ENCODE results near the gene SEC16B. TPM values are rescaled to one million over a fixed set of nuclear protein-coding genes. Genes with fewer than 3 reads are reported as not detected.

Gene SEC16B
- total and polyA plus RNA-seq, 4 donors = 10.9 to 56.8 (median 29.4) TPM

DNA sequence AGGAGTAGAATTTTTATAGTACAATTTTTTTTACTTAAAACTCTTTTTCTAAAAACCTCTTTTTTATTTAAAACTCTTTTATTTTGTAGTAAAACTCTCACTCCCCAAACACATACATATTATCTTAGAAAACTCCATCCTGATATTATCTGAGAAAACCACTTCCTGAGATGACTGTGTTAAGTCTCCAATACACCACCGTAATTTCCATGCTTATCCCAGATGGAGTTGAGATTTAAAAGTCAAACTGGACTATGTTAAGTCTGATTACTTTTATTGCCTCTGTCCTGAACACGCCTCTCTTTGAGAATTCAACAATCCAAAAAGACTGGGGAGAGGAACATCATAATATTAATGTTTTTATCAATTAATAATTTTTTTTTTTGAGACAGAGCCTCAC is 3.7 kb downstream of the SEC16B start:
- no peak for TF ChIP-seq NR2F2 (IDR thresholded peaks at IDR 0.05)
- no peak overlapping the region for H3K27ac ChIP-seq (ENCODE audit: low read depth in 1 of 2, low read length in 2 of 2)
- 64% methylated on average over 2 of the region's 2 CpGs for WGBS
- no peaks in the 10 kb centered on the region for H3K27me3 ChIP-seq (ENCODE audit: control insufficient read depth in 4 of 4, insufficient read depth in 4 of 4, low read length in 3 of 4)
- H3K9me3 ChIP-seq (ENCODE audit: control insufficient read depth in 4 of 4, low read length in 3 of 4) = no peaks in the 10 kb centered on the region
- H3K4me3 ChIP-seq (ENCODE audit: low read depth in 1 of 3, low read length in 3 of 3) = no peak overlapping the region
- peak overlapping the region in 1 of 2 donors; percentile 10 for H3K9ac ChIP-seq (ENCODE audit: low read depth in 1 of 2, low read length in 2 of 2)
- H3K4me1 ChIP-seq (ENCODE audit: control insufficient read depth in 4 of 4, insufficient read depth in 4 of 4, low read length in 3 of 4) = peaks cover 6 to 38% (median 9%) of the 10 kb centered on the region in 4 donors
- DNase-seq (ENCODE audit: low spot score) = no peak
- peaks cover 6 to 40% (median 25%) of the 10 kb centered on the region in 4 donors for H3K36me3 ChIP-seq (ENCODE audit: control insufficient read depth in 4 of 4, insufficient read depth in 3 of 4, low read depth in 1 of 4, low read length in 3 of 4)

DNA sequence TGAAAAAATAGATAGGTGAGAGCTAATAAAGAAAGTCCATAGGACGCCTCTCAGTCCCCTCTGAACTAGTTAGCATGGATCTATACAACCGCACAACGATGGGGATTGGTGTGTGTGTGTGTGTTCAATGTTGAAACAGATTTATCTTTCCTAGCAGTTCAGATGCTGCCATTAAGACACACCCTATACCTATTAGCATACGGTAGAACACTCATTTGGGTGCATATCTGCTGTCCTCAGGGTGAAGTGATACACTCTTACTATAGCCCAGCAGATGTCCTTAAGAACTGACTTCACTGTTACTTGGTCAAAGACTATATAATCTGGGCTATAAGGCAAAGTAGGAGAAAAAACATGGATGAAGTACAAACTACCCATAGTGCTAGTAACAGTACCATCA is 4.6 kb downstream of the SEC16B start:
- DNase-seq (ENCODE audit: low spot score) = no peak
- Histone ChIP-seq H3K4me1 (ENCODE audit: control insufficient read depth in 4 of 4, insufficient read depth in 4 of 4, low read length in 3 of 4) (peaks cover 9 to 40% (median 11%) of the 10 kb centered on the region in 4 donors), H3K4me3 (ENCODE audit: low read depth in 1 of 3, low read length in 3 of 3) (no peak overlapping the region), H3K27ac (ENCODE audit: low read depth in 1 of 2, low read length in 2 of 2) (peak overlapping the region; percentile 39 to 68), H3K9me3 (ENCODE audit: control insufficient read depth in 4 of 4, low read length in 3 of 4) (no peaks in the 10 kb centered on the region), H3K36me3 (ENCODE audit: control insufficient read depth in 4 of 4, insufficient read depth in 3 of 4, low read depth in 1 of 4, low read length in 3 of 4) (peaks cover 6 to 50% (median 30%) of the 10 kb centered on the region in 4 donors), H3K27me3 (ENCODE audit: control insufficient read depth in 4 of 4, insufficient read depth in 4 of 4, low read length in 3 of 4) (no peaks in the 10 kb centered on the region), H3K9ac (ENCODE audit: low read depth in 1 of 2, low read length in 2 of 2) (no peak overlapping the region)
- WGBS = 80% methylated on average over 4 of the region's 4 CpGs
- TF ChIP-seq, protein P1, sequence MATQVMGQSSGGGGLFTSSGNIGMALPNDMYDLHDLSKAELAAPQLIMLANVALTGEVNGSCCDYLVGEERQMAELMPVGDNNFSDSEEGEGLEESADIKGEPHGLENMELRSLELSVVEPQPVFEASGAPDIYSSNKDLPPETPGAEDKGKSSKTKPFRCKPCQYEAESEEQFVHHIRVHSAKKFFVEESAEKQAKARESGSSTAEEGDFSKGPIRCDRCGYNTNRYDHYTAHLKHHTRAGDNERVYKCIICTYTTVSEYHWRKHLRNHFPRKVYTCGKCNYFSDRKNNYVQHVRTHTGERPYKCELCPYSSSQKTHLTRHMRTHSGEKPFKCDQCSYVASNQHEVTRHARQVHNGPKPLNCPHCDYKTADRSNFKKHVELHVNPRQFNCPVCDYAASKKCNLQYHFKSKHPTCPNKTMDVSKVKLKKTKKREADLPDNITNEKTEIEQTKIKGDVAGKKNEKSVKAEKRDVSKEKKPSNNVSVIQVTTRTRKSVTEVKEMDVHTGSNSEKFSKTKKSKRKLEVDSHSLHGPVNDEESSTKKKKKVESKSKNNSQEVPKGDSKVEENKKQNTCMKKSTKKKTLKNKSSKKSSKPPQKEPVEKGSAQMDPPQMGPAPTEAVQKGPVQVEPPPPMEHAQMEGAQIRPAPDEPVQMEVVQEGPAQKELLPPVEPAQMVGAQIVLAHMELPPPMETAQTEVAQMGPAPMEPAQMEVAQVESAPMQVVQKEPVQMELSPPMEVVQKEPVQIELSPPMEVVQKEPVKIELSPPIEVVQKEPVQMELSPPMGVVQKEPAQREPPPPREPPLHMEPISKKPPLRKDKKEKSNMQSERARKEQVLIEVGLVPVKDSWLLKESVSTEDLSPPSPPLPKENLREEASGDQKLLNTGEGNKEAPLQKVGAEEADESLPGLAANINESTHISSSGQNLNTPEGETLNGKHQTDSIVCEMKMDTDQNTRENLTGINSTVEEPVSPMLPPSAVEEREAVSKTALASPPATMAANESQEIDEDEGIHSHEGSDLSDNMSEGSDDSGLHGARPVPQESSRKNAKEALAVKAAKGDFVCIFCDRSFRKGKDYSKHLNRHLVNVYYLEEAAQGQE (IDR thresholded peaks at IDR 0.05) = no peak
- TF ChIP-seq, protein P2, sequence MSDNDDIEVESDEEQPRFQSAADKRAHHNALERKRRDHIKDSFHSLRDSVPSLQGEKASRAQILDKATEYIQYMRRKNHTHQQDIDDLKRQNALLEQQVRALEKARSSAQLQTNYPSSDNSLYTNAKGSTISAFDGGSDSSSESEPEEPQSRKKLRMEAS (IDR thresholded peaks at IDR 0.05) = no peak

DNA sequence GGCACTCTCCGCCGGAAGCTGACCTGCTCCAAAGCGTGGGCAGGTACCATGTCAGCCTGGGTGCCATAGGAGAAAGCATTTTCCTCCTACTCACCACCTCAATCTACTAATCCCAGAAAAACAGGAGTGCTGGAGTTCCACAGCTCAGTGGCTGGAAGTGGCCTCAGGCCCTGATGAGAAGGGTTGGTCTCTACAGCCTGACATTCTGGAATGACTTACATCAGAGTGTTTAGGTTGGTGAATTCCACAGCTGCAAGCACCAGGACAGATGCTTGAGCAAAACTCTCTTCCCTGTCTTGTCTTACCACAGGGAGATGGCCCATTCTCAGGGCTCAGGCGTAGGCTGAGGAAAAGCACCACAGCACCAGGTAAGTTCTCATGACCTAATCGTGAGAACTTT is 5.5 kb downstream of the SEC16B start:
- Histone ChIP-seq H3K27me3 (ENCODE audit: control insufficient read depth in 4 of 4, insufficient read depth in 4 of 4, low read length in 3 of 4) (no peaks in the 10 kb centered on the region), H3K4me1 (ENCODE audit: control insufficient read depth in 4 of 4, insufficient read depth in 4 of 4, low read length in 3 of 4) (peaks cover 9 to 40% (median 11%) of the 10 kb centered on the region in 4 donors), H3K36me3 (ENCODE audit: control insufficient read depth in 4 of 4, insufficient read depth in 3 of 4, low read depth in 1 of 4, low read length in 3 of 4) (peaks cover 9 to 59% (median 36%) of the 10 kb centered on the region in 4 donors), H3K27ac (ENCODE audit: low read depth in 1 of 2, low read length in 2 of 2) (no peak overlapping the region), H3K9me3 (ENCODE audit: control insufficient read depth in 4 of 4, low read length in 3 of 4) (no peaks in the 10 kb centered on the region), H3K4me3 (ENCODE audit: low read depth in 1 of 3, low read length in 3 of 3) (no peak overlapping the region), H3K9ac (ENCODE audit: low read depth in 1 of 2, low read length in 2 of 2) (no peak overlapping the region)
- TF ChIP-seq NR2F2 (IDR thresholded peaks at IDR 0.05) = no peak
- no peak for TF ChIP-seq RAD21 (IDR thresholded peaks at IDR 0.05)
- no peak for TF ChIP-seq RXRA (IDR thresholded peaks at IDR 0.05)
- TF ChIP-seq GABPA (IDR thresholded peaks at IDR 0.05 in 1 of 2, conservative IDR thresholded peaks at IDR 0.05 in 1 of 2) = no peak
- TF ChIP-seq, protein P3, sequence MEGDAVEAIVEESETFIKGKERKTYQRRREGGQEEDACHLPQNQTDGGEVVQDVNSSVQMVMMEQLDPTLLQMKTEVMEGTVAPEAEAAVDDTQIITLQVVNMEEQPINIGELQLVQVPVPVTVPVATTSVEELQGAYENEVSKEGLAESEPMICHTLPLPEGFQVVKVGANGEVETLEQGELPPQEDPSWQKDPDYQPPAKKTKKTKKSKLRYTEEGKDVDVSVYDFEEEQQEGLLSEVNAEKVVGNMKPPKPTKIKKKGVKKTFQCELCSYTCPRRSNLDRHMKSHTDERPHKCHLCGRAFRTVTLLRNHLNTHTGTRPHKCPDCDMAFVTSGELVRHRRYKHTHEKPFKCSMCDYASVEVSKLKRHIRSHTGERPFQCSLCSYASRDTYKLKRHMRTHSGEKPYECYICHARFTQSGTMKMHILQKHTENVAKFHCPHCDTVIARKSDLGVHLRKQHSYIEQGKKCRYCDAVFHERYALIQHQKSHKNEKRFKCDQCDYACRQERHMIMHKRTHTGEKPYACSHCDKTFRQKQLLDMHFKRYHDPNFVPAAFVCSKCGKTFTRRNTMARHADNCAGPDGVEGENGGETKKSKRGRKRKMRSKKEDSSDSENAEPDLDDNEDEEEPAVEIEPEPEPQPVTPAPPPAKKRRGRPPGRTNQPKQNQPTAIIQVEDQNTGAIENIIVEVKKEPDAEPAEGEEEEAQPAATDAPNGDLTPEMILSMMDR (IDR thresholded peaks at IDR 0.05; ENCODE audit: low read depth, low read length, missing input control) = no peak
- no peak for TF ChIP-seq FOXA2 (IDR thresholded peaks at IDR 0.05)
- TF ChIP-seq, protein P4, sequence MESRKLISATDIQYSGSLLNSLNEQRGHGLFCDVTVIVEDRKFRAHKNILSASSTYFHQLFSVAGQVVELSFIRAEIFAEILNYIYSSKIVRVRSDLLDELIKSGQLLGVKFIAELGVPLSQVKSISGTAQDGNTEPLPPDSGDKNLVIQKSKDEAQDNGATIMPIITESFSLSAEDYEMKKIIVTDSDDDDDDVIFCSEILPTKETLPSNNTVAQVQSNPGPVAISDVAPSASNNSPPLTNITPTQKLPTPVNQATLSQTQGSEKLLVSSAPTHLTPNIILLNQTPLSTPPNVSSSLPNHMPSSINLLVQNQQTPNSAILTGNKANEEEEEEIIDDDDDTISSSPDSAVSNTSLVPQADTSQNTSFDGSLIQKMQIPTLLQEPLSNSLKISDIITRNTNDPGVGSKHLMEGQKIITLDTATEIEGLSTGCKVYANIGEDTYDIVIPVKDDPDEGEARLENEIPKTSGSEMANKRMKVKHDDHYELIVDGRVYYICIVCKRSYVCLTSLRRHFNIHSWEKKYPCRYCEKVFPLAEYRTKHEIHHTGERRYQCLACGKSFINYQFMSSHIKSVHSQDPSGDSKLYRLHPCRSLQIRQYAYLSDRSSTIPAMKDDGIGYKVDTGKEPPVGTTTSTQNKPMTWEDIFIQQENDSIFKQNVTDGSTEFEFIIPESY (IDR thresholded peaks at IDR 0.05) = no peak
- no peak for TF ChIP-seq FOXA1 (IDR thresholded peaks at IDR 0.05)
- TF ChIP-seq, protein P5, sequence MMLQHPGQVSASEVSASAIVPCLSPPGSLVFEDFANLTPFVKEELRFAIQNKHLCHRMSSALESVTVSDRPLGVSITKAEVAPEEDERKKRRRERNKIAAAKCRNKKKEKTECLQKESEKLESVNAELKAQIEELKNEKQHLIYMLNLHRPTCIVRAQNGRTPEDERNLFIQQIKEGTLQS (IDR thresholded peaks at IDR 0.05) = no peak
- TF ChIP-seq TAF1 (conservative IDR thresholded peaks at IDR 0.05) = no peak
- TF ChIP-seq JUND (IDR thresholded peaks at IDR 0.05) = no peak
- no peak for TF ChIP-seq SP1 (IDR thresholded peaks at IDR 0.05)
- TF ChIP-seq, protein P2 (IDR thresholded peaks at IDR 0.05) = no peak
- no peak for TF ChIP-seq HNF4A (conservative IDR thresholded peaks at IDR 0.05)
- no peak for TF ChIP-seq YY1 (IDR thresholded peaks at IDR 0.05)
- TF ChIP-seq, protein P1 (IDR thresholded peaks at IDR 0.05) = no peak
- WGBS = 94% methylated on average over 5 of the region's 5 CpGs
- no peak for DNase-seq (ENCODE audit: low spot score)

Data from liver (tissue), 9 donors.